A673 (cell line): ENCODE results near the gene OR10H1. TPM values are rescaled to one million over a fixed set of nuclear protein-coding genes. Genes with fewer than 3 reads are reported as not detected.
"Not testable (repeated sequence)": the region's sequence is repeated elsewhere in the genome, so short reads cannot be mapped to it uniquely, and the experiment has no call there.

Source experiments
- BruUV-seq: library from RNA; stranded (reverse); fragments of 400-500 nt; replicated peaks from 2 replicates; lab custom pipeline; 2021; lab: Mats Ljungman, UMichigan
- CTCF ChIA-PET: fragments of 300-600 bp; sonication (Branson Sonifier 250); formaldehyde crosslinking; loops from one replicate; lab custom pipeline; 2022; ENCODE audit warnings: antibody characterized with exemption; lab: Charles Lee
- POLR2A ChIA-PET: fragments of 300-600 bp; sonication (Branson Sonifier 250); formaldehyde crosslinking; loops from one replicate; lab custom pipeline; 2022; ENCODE audit warnings: antibody characterized with exemption; ENCODE audit not compliant: low non-redundant PET; lab: Charles Lee
- DNase-seq: peaks from one replicate; pipeline ENCODE4 v3.0.0-alpha.2; 2015; ENCODE audit warnings: low spot score
- H3K27ac ChIP-seq: fragments of 200-600 bp; sonication (generic); 2 replicates; pipeline ENCODE4 v1.5.1; 2016; ENCODE audit warnings: mixed run types, low read depth, mild to moderate bottlenecking, mixed read lengths, antibody characterized with exemption, low read length; ENCODE audit not compliant: poor library complexity, severe bottlenecking
- H3K27me3 ChIP-seq: fragments of 200-600 bp; sonication (generic); replicated peaks from 2 replicates; pipeline ENCODE4 v1.6.1; 2017; ENCODE audit warnings: mixed run types, low read depth, mild to moderate bottlenecking, mixed read lengths, antibody characterized with exemption, low read length; ENCODE audit not compliant: insufficient read depth, poor library complexity
- H3K36me3 ChIP-seq: fragments of 200-600 bp; sonication (generic); 2 replicates; pipeline ENCODE4 v1.6.1; 2016; ENCODE audit warnings: mixed run types, mild to moderate bottlenecking, mixed read lengths, antibody characterized with exemption, low read length; ENCODE audit not compliant: insufficient read depth, poor library complexity, severe bottlenecking
- H3K4me1 ChIP-seq: fragments of 200-600 bp; sonication (generic); 2 replicates; pipeline ENCODE4 v1.6.1; 2017; ENCODE audit warnings: mixed run types, mild to moderate bottlenecking, mixed read lengths, antibody characterized with exemption, low read length; ENCODE audit not compliant: insufficient read depth, poor library complexity, severe bottlenecking
- H3K4me3 ChIP-seq: fragments of 200-600 bp; sonication (generic); 2 replicates; pipeline ENCODE4 v1.5.1; 2016; ENCODE audit warnings: low read depth, mixed run types, mild to moderate bottlenecking, mixed read lengths, low read length; ENCODE audit not compliant: poor library complexity, severe bottlenecking
- H3K9me3 ChIP-seq: fragments of 200-600 bp; sonication (generic); 2 replicates; pipeline ENCODE4 v1.6.1; 2016; ENCODE audit warnings: mixed run types, low read depth, mild to moderate bottlenecking, mixed read lengths, antibody characterized with exemption, low read length; ENCODE audit not compliant: poor library complexity, severe bottlenecking
- EZH2 ChIP-seq: fragments of 200-600 bp; sonication (generic); IDR thresholded peaks from 2 replicates; pipeline ENCODE4 v1.6.1; 2017; ENCODE audit warnings: borderline replicate concordance, low read depth, mild to moderate bottlenecking, mixed read lengths, antibody characterized with exemption, low read length; ENCODE audit not compliant: poor library complexity, severe bottlenecking
- intact Hi-C: fragments of 100-400 bp; cut with micrococcal nuclease; formaldehyde crosslinking; loops from one replicate; pipeline ENCODE4 v1.10.0; 2022; ENCODE audit not compliant: unreplicated experiment
- total RNA-seq: library from RNA; stranded (reverse); gene quantifications from 2 replicates; pipeline ENCODE4 v1.2.3, GENCODE V29; 2021
- TF ChIP-seq, protein P1 (sequence below): fragments of 300-800, 200-600 bp; sonication (generic); conservative IDR thresholded peaks from 2 replicates; pipeline ENCODE4 v1.5.1; 2017; ENCODE audit warnings: low read depth, mild to moderate bottlenecking, antibody characterized with exemption, low read length, moderate library complexity, mixed read lengths

Gene OR10H1
- total RNA-seq, 1 experiment from 2014 or later, result not detected

DNA sequence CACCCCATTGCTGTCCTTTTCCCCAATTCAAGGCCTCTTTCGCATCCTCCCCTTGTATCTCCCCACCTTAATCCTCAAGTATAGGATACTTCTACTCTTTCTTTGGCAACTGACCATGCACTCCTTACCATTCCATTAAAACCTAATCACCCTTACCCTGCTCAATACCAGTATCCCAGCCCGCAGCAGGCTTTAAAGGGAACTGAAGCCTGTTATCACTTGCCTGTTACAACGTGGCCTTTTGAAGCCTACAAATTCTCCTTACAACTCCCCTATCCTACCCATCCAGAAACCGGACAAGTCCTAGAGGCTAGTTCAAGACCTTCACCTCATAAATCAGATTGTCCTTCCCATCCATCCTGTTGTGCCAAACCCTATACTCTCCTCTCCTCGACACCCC is 16.2 kb upstream of the OR10H1 start:
- H3K9me3 ChIP-seq, result no peaks in the 10 kb centered on the region
- H3K4me1 ChIP-seq, result peaks cover 4% of the 10 kb centered on the region
- ChIA-PET CTCF (no interaction called here), POLR2A (no interaction called here)
- no TSS peak for BruUV-seq
- no peak overlapping the region for H3K4me3 ChIP-seq
- DNase-seq, result no peak
- intact Hi-C loops, result no loop called here
- H3K27me3 ChIP-seq, result peaks cover 37% of the 10 kb centered on the region
- TF ChIP-seq, protein P1, sequence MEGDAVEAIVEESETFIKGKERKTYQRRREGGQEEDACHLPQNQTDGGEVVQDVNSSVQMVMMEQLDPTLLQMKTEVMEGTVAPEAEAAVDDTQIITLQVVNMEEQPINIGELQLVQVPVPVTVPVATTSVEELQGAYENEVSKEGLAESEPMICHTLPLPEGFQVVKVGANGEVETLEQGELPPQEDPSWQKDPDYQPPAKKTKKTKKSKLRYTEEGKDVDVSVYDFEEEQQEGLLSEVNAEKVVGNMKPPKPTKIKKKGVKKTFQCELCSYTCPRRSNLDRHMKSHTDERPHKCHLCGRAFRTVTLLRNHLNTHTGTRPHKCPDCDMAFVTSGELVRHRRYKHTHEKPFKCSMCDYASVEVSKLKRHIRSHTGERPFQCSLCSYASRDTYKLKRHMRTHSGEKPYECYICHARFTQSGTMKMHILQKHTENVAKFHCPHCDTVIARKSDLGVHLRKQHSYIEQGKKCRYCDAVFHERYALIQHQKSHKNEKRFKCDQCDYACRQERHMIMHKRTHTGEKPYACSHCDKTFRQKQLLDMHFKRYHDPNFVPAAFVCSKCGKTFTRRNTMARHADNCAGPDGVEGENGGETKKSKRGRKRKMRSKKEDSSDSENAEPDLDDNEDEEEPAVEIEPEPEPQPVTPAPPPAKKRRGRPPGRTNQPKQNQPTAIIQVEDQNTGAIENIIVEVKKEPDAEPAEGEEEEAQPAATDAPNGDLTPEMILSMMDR, result no peak
- TF ChIP-seq EZH2, result no peak
- H3K36me3 ChIP-seq, result no peaks in the 10 kb centered on the region
- H3K27ac ChIP-seq, result no peak overlapping the region

DNA sequence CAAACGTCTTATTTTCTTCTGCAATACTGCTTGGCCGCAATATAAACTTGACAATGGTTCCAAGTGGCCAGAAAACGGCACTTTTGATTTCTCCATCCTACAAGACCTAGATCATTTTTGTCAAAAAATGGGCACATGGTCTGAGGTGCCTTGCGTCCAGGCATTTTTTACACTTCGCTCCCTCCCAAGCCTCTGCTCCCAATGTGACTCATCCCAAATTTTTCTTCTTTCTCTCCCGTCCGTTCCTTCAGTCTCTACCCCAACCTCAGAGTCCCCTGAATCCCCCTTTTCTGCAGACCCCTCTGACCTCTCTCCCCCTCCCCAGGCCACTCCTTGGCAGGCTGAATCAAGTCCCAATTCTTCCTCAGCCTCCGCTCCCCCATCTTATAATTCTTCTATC is 14.3 kb upstream of the OR10H1 start:
- Histone ChIP-seq H3K27ac (no peak overlapping the region), H3K4me1 (no peaks in the 10 kb centered on the region), H3K27me3 (peaks cover 41% of the 10 kb centered on the region), H3K4me3 (no peak overlapping the region), H3K9me3 (no peaks in the 10 kb centered on the region), H3K36me3 (no peaks in the 10 kb centered on the region)
- CTCF ChIA-PET, result no interaction called here
- TF ChIP-seq EZH2, result no peak
- TF ChIP-seq, protein P1, result no peak
- intact Hi-C loops, result no loop called here
- DNase-seq, result no peak
- POLR2A ChIA-PET, result no interaction called here
- no TSS peak for BruUV-seq

DNA sequence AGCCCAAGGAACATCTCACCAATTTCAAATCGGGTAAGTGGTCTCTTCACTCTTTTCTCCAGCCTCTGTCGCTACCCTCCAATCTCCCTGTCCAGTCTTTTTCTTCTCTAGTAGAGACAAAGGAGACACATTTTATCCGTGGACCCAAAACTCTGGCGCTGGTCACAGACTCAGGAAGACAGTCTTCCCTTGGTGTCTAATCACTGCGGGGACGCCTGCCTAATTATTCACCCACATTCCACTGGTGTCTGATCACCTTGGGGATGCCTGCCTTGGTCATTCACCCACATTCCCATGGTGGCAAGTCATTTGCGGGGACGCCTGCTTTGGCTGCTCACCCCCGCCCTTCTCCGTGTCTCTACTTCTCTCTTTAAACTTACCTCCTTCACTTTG is 13.8 kb upstream of the OR10H1 start:
- ChIA-PET CTCF (no interaction called here), POLR2A (no interaction called here)
- Histone ChIP-seq H3K27ac (no peak overlapping the region), H3K4me1 (no peaks in the 10 kb centered on the region), H3K27me3 (peaks cover 41% of the 10 kb centered on the region), H3K36me3 (no peaks in the 10 kb centered on the region), H3K9me3 (no peaks in the 10 kb centered on the region), H3K4me3 (no peak overlapping the region)
- intact Hi-C loops, result no loop called here
- TF ChIP-seq, protein P1, result no peak
- TF ChIP-seq EZH2, result no peak
- no peak for DNase-seq
- BruUV-seq, result no TSS peak

DNA sequence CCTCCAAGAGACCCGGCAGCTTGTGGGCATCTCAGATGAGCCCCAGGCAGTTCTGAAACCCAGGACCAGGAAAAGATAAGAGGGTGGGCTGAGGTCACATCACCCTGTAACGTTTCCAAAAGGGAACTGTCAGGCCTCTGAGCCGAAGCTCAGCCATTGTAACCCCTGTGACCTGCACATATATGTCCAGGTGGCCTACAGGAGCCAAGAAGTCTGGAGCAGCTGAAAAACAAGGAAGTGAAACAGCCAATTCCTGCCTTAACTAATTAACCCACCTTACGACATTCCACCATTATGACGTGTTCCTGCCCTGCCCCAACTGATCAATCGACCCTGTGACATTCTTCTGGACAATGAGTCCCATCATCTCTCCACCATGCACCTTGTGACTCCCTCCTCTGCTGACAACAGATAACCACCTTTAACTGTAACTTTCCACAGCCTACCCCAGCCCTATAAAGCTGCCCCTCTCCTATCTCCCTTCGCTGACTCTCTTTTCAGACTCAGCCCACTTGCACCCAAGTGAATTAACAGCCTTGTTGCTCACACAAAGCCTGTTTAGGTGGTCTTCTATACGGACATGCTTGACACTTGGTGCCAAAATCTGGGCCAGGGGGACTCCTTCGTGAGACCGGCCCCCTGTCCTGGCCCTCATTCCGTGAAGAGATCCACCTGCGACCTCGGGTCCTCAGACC is 13.3 kb upstream of the OR10H1 start:
- H3K4me3 ChIP-seq, BruUV-seq, H3K36me3 ChIP-seq, H3K9me3 ChIP-seq, CTCF ChIA-PET, intact Hi-C loops, DNase-seq, H3K4me1 ChIP-seq, POLR2A ChIA-PET, H3K27ac ChIP-seq: not testable (repeated sequence)
- peaks cover 41% of the 10 kb centered on the region for H3K27me3 ChIP-seq
